ENCODE data around the gene ABCB1. TPM values are rescaled to one million over a fixed set of nuclear protein-coding genes. Genes with fewer than 3 reads are reported as not detected.

The ABCB1 gene
- total RNA-seq, 4 donors from 2014 or later = 5.6 to 18.4 (median 8.2) TPM

GRCh38 chr7:87512906-87513305 is 87.8 kb downstream of the ABCB1 start:
- H3K27me3 ChIP-seq = no peaks in the 10 kb centered on the region
- H3K9me3 ChIP-seq = no peaks in the 10 kb centered on the region
- H3K4me1 ChIP-seq = peaks cover 0 to 5% (median 0%) of the 10 kb centered on the region in 3 donors
- TF ChIP-seq EP300 (IDR thresholded peaks at IDR 0.05) (no peak), POLR2AphosphoS5 (IDR thresholded peaks at IDR 0.05) (no peak), POLR2A (IDR thresholded peaks at IDR 0.05) (no peak), CTCF (IDR thresholded peaks at IDR 0.05) (no peak)
- peaks cover 0 to 6% of the 10 kb centered on the region in 2 donors for H3K36me3 ChIP-seq
- no peak overlapping the region for H3K27ac ChIP-seq
- ATAC-seq = no peak
- no peak overlapping the region for H3K4me3 ChIP-seq
- WGBS, 2 donors (ENCODE audit: low coverage in 1 of 2) = 51 to 56% methylated on average over 3 to 4 of the region's 4 CpGs

GRCh38 chr7:87511510-87511909 is 89.2 kb downstream of the ABCB1 start:
- no peak for TF ChIP-seq CTCF (IDR thresholded peaks at IDR 0.05)
- TF ChIP-seq POLR2A (IDR thresholded peaks at IDR 0.05) = no peak
- TF ChIP-seq EP300 (IDR thresholded peaks at IDR 0.05) = no peak
- no peak for TF ChIP-seq POLR2AphosphoS5 (IDR thresholded peaks at IDR 0.05)
- Histone ChIP-seq H3K27ac (no peak overlapping the region), H3K4me3 (no peak overlapping the region), H3K4me1 (no peaks in the 10 kb centered on the region), H3K36me3 (peaks cover 0 to 6% of the 10 kb centered on the region in 2 donors), H3K27me3 (no peaks in the 10 kb centered on the region), H3K9me3 (no peaks in the 10 kb centered on the region)
- 63 to 64% methylated on average over 1 of the region's 1 CpG for WGBS, 2 donors (ENCODE audit: low coverage in 1 of 2)
- ATAC-seq = no peak

- Histone ChIP-seq H3K4me3 (no peak overlapping the region), H3K27me3 (no peaks in the 10 kb centered on the region), H3K9me3 (no peaks in the 10 kb centered on the region), H3K4me1 (no peaks in the 10 kb centered on the region), H3K36me3 (peaks cover 0 to 6% of the 10 kb centered on the region in 2 donors), H3K27ac (no peak overlapping the region)
- 80% methylated on average over 1 of the region's 1 CpG; no CpG with 5 or more reads in 1 of the 2 donors for WGBS, 2 donors (ENCODE audit: low coverage in 1 of 2)
- TF ChIP-seq CTCF (IDR thresholded peaks at IDR 0.05) (no peak), EP300 (IDR thresholded peaks at IDR 0.05) (no peak), POLR2AphosphoS5 (IDR thresholded peaks at IDR 0.05) (no peak), POLR2A (IDR thresholded peaks at IDR 0.05) (no peak)
- no peak for ATAC-seq
Measured at GRCh38 chr7:87510411-87510875, 90.2 kb downstream of the ABCB1 start.

- H3K4me3 ChIP-seq = no peak overlapping the region
- H3K27me3 ChIP-seq = no peaks in the 10 kb centered on the region
- TF ChIP-seq EP300 (IDR thresholded peaks at IDR 0.05) (no peak), CTCF (IDR thresholded peaks at IDR 0.05) (no peak), POLR2AphosphoS5 (IDR thresholded peaks at IDR 0.05) (no peak), POLR2A (IDR thresholded peaks at IDR 0.05) (no peak)
- no peaks in the 10 kb centered on the region for H3K9me3 ChIP-seq
- no peak overlapping the region for H3K27ac ChIP-seq
- peaks cover 0 to 6% of the 10 kb centered on the region in 2 donors for H3K36me3 ChIP-seq
- no peaks in the 10 kb centered on the region for H3K4me1 ChIP-seq
- WGBS, 2 donors (ENCODE audit: low coverage in 1 of 2) = 62 to 83% methylated on average over 1 to 3 of the region's 3 CpGs
- no peak for ATAC-seq
Measured at GRCh38 chr7:87507446-87507845, 93.2 kb downstream of the ABCB1 start.
